ENCODE data around the gene CLDN6. TPM values are rescaled to one million over a fixed set of nuclear protein-coding genes. Genes with fewer than 3 reads are reported as not detected.

Gene CLDN6
- total and polyA plus RNA-seq, 12 donors: 0.46 to 0.47 TPM; not detected in 10

DNA sequence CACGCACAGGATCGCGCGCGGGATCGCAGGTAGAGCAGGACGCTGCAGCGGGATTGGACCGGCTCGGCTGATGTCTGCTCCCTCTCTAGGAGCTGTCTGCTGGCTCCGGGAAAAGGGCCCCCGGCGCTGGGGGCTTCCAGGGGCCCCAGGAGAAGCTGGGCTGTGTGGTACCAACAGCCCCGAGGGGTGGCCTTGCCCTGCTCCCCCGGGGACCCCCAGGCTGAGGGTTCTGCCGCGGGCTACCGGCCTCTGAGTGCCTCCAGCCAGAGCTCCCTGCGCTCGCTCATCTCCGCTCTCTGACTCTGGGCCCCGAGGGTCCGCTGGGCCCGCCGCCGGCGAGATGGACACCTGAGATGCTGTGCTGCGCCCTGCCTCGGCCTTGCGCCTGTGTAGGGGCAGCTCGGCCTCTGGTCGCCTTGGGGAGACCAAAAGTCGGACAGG is 50.2 kb downstream of the CLDN6 start:
- DNase-seq: peak in 1 of 7 donors; percentile 26
- WGBS, 4 donors: 55 to 62% (median 58%) methylated on average over 10 to 33 of the region's 33 CpGs
- H3K27ac ChIP-seq: no peak overlapping the region
- H3K9me3 ChIP-seq (replicated peaks in 1 of 3): no peaks in the 10 kb centered on the region
- H3K27me3 ChIP-seq: peaks cover 54% of the 10 kb centered on the region
- H3K4me1 ChIP-seq (replicated peaks in 1 of 2): peaks cover 24 to 41% of the 10 kb centered on the region in 2 donors
- no peak overlapping the region for H3K4me3 ChIP-seq
- no peak for TF ChIP-seq POLR2A (IDR thresholded peaks at IDR 0.05)
- TF ChIP-seq, protein P1, sequence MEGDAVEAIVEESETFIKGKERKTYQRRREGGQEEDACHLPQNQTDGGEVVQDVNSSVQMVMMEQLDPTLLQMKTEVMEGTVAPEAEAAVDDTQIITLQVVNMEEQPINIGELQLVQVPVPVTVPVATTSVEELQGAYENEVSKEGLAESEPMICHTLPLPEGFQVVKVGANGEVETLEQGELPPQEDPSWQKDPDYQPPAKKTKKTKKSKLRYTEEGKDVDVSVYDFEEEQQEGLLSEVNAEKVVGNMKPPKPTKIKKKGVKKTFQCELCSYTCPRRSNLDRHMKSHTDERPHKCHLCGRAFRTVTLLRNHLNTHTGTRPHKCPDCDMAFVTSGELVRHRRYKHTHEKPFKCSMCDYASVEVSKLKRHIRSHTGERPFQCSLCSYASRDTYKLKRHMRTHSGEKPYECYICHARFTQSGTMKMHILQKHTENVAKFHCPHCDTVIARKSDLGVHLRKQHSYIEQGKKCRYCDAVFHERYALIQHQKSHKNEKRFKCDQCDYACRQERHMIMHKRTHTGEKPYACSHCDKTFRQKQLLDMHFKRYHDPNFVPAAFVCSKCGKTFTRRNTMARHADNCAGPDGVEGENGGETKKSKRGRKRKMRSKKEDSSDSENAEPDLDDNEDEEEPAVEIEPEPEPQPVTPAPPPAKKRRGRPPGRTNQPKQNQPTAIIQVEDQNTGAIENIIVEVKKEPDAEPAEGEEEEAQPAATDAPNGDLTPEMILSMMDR (IDR thresholded peaks at IDR 0.05): no peak
- intact Hi-C loops (cut with DNase I): no loop called here
- no peaks in the 10 kb centered on the region for H3K36me3 ChIP-seq (replicated peaks in 1 of 2)

DNA sequence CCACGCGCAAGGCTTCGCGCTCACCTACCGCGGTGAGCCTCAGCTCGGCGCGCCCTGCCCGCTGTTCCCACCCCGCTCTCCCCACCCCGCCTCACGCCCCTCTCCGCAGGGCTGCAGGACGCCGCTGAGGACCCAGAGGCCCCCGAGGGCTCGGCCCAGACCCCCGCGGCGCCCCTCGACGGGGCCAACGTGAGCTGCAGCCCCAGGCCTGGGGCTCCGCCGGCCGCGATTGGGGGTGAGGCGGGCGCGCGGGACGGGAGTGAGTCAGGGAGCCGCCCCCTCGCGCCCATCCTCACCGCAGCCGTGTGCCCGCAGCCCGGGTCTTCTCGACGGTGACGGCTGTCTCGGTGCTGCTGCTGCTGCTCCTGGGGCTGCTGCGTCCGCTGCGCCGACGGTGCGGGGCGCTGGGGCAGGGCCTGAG is 50.8 kb downstream of the CLDN6 start:
- Histone ChIP-seq H3K9me3 (replicated peaks in 1 of 3) (no peaks in the 10 kb centered on the region), H3K4me1 (replicated peaks in 1 of 2) (peaks cover 24 to 41% of the 10 kb centered on the region in 2 donors), H3K27ac (no peak overlapping the region), H3K27me3 (peaks cover 58% of the 10 kb centered on the region), H3K36me3 (replicated peaks in 1 of 2) (no peaks in the 10 kb centered on the region), H3K4me3 (no peak overlapping the region)
- TF ChIP-seq, protein P1 (IDR thresholded peaks at IDR 0.05): no peak
- TF ChIP-seq POLR2A (IDR thresholded peaks at IDR 0.05): no peak
- no peak for DNase-seq
- 16 to 33% (median 17%) methylated on average over 3 to 51 of the region's 51 CpGs; no CpG with 5 or more reads in 1 of the 4 donors for WGBS, 4 donors
- intact Hi-C loops (cut with DNase I): no loop called here

DNA sequence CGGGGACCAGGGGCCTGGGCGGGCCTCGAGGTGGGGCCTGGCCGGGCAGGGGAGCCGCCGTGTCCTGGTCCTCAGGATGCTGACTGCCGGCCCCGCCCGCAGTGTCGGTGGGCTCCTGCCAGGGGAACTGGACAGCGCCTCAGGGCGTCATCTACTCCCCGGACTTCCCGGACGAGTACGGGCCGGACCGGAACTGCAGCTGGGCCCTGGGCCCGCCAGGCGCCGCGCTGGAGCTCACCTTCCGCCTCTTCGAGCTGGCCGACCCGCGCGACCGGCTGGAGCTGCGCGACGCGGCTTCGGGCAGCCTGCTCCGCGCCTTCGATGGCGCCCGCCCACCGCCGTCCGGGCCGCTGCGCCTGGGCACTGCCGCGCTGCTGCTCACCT is 51.2 kb downstream of the CLDN6 start:
- Histone ChIP-seq H3K27me3 (peaks cover 62% of the 10 kb centered on the region), H3K4me3 (no peak overlapping the region), H3K27ac (no peak overlapping the region)

DNA sequence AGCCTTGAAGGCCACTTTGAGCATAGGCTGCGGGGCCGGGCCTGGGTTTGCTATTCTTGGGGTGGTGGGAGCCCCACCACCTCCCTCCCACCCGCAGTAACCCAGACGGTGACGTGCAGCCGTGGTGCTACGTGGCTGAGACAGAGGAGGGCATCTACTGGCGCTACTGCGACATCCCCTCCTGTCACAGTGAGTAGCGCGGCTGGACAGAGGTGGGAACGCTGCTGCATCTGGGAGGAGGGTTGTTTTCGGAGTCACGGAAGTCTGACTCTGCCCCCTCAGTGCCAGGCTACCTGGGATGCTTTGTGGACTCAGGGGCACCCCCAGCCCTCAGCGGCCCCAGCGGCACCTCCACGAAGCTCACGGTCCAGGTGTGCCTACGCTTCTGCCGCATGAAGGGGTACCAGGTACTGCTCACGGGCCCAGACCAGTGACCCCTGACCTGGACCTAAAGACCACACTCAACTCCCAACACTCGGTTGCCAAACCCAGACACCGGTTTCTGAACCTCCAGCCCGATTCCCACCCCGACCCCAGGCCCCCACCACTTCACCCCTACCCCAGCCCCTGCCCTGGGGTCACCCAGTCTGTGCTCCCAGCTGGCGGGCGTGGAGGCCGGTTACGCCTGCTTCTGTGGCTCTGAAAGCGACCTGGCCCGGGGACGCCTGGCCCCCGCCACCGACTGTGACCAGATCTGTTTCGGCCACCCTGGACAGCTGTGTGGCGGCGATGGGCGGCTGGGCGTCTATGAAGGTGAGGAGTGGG is 51.8 kb downstream of the CLDN6 start:
- H3K9me3 ChIP-seq (replicated peaks in 1 of 3): no peaks in the 10 kb centered on the region
- peaks cover 66% of the 10 kb centered on the region for H3K27me3 ChIP-seq
- intact Hi-C loops (cut with DNase I): no loop called here
- H3K4me1 ChIP-seq (replicated peaks in 1 of 2): peaks cover 24 to 41% of the 10 kb centered on the region in 2 donors
- H3K27ac ChIP-seq: no peak overlapping the region
- DNase-seq: peak in 1 of 7 donors; percentile 14
- no peak for TF ChIP-seq POLR2A (IDR thresholded peaks at IDR 0.05)
- TF ChIP-seq, protein P1 (IDR thresholded peaks at IDR 0.05): no peak
- no peaks in the 10 kb centered on the region for H3K36me3 ChIP-seq (replicated peaks in 1 of 2)
- no peak overlapping the region for H3K4me3 ChIP-seq
- 63 to 67% (median 65%) methylated on average over 10 to 39 of the region's 39 CpGs for WGBS, 4 donors

More for the DNA sequence above, 51.2 kb downstream of the CLDN6 start:
- no peaks in the 10 kb centered on the region for H3K9me3 ChIP-seq (replicated peaks in 1 of 3)
- intact Hi-C loops (cut with DNase I): no loop called here
- peaks cover 24 to 41% of the 10 kb centered on the region in 2 donors for H3K4me1 ChIP-seq (replicated peaks in 1 of 2)
- no peak for TF ChIP-seq POLR2A (IDR thresholded peaks at IDR 0.05)
- TF ChIP-seq, protein P1 (IDR thresholded peaks at IDR 0.05): no peak
- no peaks in the 10 kb centered on the region for H3K36me3 ChIP-seq (replicated peaks in 1 of 2)
- DNase-seq: peak in 2 of 7 donors; percentile 24 to 26
- 12 to 25% (median 18%) methylated on average over 2 to 46 of the region's 46 CpGs for WGBS, 4 donors

Small RNAs within 50 kb of the gene (small RNA-seq; reads per million reads assigned to genes)
- gene LINC00514: 0 reads per million in 2 donors

Other genes starting within 250 kb of the CLDN6 start
- 100 to 1,000 TPM in 8 of 9 donors, 10 to 100 TPM in 1; 98.2 to 730 (median 323) TPM for gene ELOB, start 240.9 kb downstream of the CLDN6 start, total RNA-seq
- 1,000 to 10,000 TPM in 1 of 3 donors, 100 to 1,000 TPM in 1, 10 to 100 TPM in 1; 72.7 to 1,030 (median 891) TPM for gene ELOB, start 240.9 kb downstream of the CLDN6 start, polyA plus RNA-seq
- gene PRSS33, start 230.6 kb downstream of the CLDN6 start, total RNA-seq: not detected
- gene PRSS33, start 230.6 kb downstream of the CLDN6 start, polyA plus RNA-seq: not detected
- not detected for gene PRSS41, start 219.7 kb downstream of the CLDN6 start, total RNA-seq
- gene PRSS41, start 219.7 kb downstream of the CLDN6 start, polyA plus RNA-seq: not detected
- under 1 TPM in 3 of 9 donors, not detected in 6; 0.72 to 0.88 (median 0.83) TPM for gene PRSS21, start 200.9 kb downstream of the CLDN6 start, total RNA-seq
- 1 to 10 TPM in 1 of 3 donors, under 1 TPM in 2; 0.20 to 2.6 (median 0.98) TPM for gene PRSS21, start 200.9 kb downstream of the CLDN6 start, polyA plus RNA-seq
- gene ZG16B, start 187.9 kb downstream of the CLDN6 start, total RNA-seq: 100 to 1,000 TPM in 1 of 9 donors, 1 to 10 TPM in 3, under 1 TPM in 3, not detected in 2; 0.41 to 119 (median 1.2) TPM
- gene ZG16B, start 187.9 kb downstream of the CLDN6 start, polyA plus RNA-seq: under 1 TPM in 2 of 3 donors, not detected in 1; 0.35 to 0.81 TPM
- gene PRSS22, start 160.0 kb downstream of the CLDN6 start, total RNA-seq: under 1 TPM in 2 of 9 donors, not detected in 7; 0.32 to 0.41 TPM
- under 1 TPM in 1 of 3 donors, not detected in 2; 0.07 TPM for gene PRSS22, start 160.0 kb downstream of the CLDN6 start, polyA plus RNA-seq
- gene FLYWCH2, start 135.0 kb downstream of the CLDN6 start, total RNA-seq: 100 to 1,000 TPM in 4 of 9 donors, 10 to 100 TPM in 5; 28.8 to 232 (median 69.9) TPM
- 10 to 100 TPM; 16.7 to 87.1 (median 49.5) TPM for gene FLYWCH2, start 135.0 kb downstream of the CLDN6 start, polyA plus RNA-seq
- 10 to 100 TPM; 13.6 to 89.8 (median 46.4) TPM for gene FLYWCH1, start 106.3 kb downstream of the CLDN6 start, total RNA-seq
- 10 to 100 TPM in 2 of 3 donors, 1 to 10 TPM in 1; 3.3 to 79.7 (median 55.6) TPM for gene FLYWCH1, start 106.3 kb downstream of the CLDN6 start, polyA plus RNA-seq
- not detected for gene KREMEN2, start 53.9 kb downstream of the CLDN6 start, total RNA-seq
- not detected for gene KREMEN2, start 53.9 kb downstream of the CLDN6 start, polyA plus RNA-seq
- gene PAQR4, start 48.8 kb downstream of the CLDN6 start, total RNA-seq: 10 to 100 TPM in 7 of 9 donors, 1 to 10 TPM in 2; 7.4 to 17.0 (median 13.2) TPM
- gene PAQR4, start 48.8 kb downstream of the CLDN6 start, polyA plus RNA-seq: 10 to 100 TPM in 1 of 3 donors, 1 to 10 TPM in 2; 4.1 to 14.6 (median 8.1) TPM
- 1 to 10 TPM in 8 of 9 donors, under 1 TPM in 1; 0.46 to 7.0 (median 2.9) TPM for gene PKMYT1, start 37.7 kb downstream of the CLDN6 start, total RNA-seq
- 1 to 10 TPM; 1.0 to 3.7 (median 2.0) TPM for gene PKMYT1, start 37.7 kb downstream of the CLDN6 start, polyA plus RNA-seq
- under 1 TPM in 2 of 9 donors, not detected in 7; 0.28 to 0.31 TPM for gene CLDN9, start 5.3 kb downstream of the CLDN6 start, total RNA-seq
- gene CLDN9, start 5.3 kb downstream of the CLDN6 start, polyA plus RNA-seq: 1 to 10 TPM in 1 of 3 donors, under 1 TPM in 1, not detected in 1; 0.34 to 1.4 TPM
- gene TNFRSF12A, start 2.2 kb upstream of the CLDN6 start, total RNA-seq: 100 to 1,000 TPM in 2 of 9 donors, 10 to 100 TPM in 6, 1 to 10 TPM in 1; 8.8 to 175 (median 42.5) TPM
- gene TNFRSF12A, start 2.2 kb upstream of the CLDN6 start, polyA plus RNA-seq: 100 to 1,000 TPM in 1 of 3 donors, 10 to 100 TPM in 2; 41.8 to 124 (median 60.9) TPM
- gene HCFC1R1, start 5.8 kb upstream of the CLDN6 start, total RNA-seq: 100 to 1,000 TPM in 1 of 9 donors, 10 to 100 TPM in 8; 35.4 to 138 (median 62.7) TPM
- 100 to 1,000 TPM in 2 of 3 donors, 10 to 100 TPM in 1; 29.7 to 609 (median 462) TPM for gene HCFC1R1, start 5.8 kb upstream of the CLDN6 start, polyA plus RNA-seq
- 10 to 100 TPM; 14.9 to 24.3 (median 17.3) TPM for gene THOC6, start 5.9 kb upstream of the CLDN6 start, total RNA-seq
- 100 to 1,000 TPM in 1 of 3 donors, 10 to 100 TPM in 1, 1 to 10 TPM in 1; 9.0 to 107 (median 78.6) TPM for gene THOC6, start 5.9 kb upstream of the CLDN6 start, polyA plus RNA-seq
- gene BICDL2, start 18.8 kb upstream of the CLDN6 start, total RNA-seq: under 1 TPM in 2 of 9 donors, not detected in 7; 0.14 to 0.31 TPM
- under 1 TPM in 2 of 3 donors, not detected in 1; 0.20 to 0.24 TPM for gene BICDL2, start 18.8 kb upstream of the CLDN6 start, polyA plus RNA-seq
- under 1 TPM in 8 of 9 donors, not detected in 1; 0.11 to 0.65 (median 0.35) TPM for gene MMP25, start 28.4 kb upstream of the CLDN6 start, total RNA-seq
- gene MMP25, start 28.4 kb upstream of the CLDN6 start, polyA plus RNA-seq: 1 to 10 TPM in 1 of 3 donors, under 1 TPM in 2; 0.09 to 3.1 (median 0.47) TPM
- 100 to 1,000 TPM in 1 of 9 donors, 10 to 100 TPM in 6, 1 to 10 TPM in 2; 3.9 to 106 (median 22.0) TPM for gene IL32, start 47.5 kb upstream of the CLDN6 start, total RNA-seq
- gene IL32, start 47.5 kb upstream of the CLDN6 start, polyA plus RNA-seq: 100 to 1,000 TPM in 2 of 3 donors, 10 to 100 TPM in 1; 19.9 to 127 (median 118) TPM
- under 1 TPM in 3 of 9 donors, not detected in 6; 0.11 to 0.50 (median 0.15) TPM for gene ZSCAN10, start 81.1 kb upstream of the CLDN6 start, total RNA-seq
- under 1 TPM in 1 of 3 donors, not detected in 2; 0.13 TPM for gene ZSCAN10, start 81.1 kb upstream of the CLDN6 start, polyA plus RNA-seq
- gene ZNF205, start 94.4 kb upstream of the CLDN6 start, total RNA-seq: 10 to 100 TPM in 8 of 9 donors, 1 to 10 TPM in 1; 6.3 to 25.5 (median 13.3) TPM
- 10 to 100 TPM in 2 of 3 donors, 1 to 10 TPM in 1; 3.8 to 86.1 (median 33.9) TPM for gene ZNF205, start 94.4 kb upstream of the CLDN6 start, polyA plus RNA-seq
- gene ZNF213, start 116.8 kb upstream of the CLDN6 start, total RNA-seq: 10 to 100 TPM in 7 of 9 donors, 1 to 10 TPM in 2; 2.6 to 19.3 (median 12.6) TPM
- 10 to 100 TPM in 2 of 3 donors, 1 to 10 TPM in 1; 4.2 to 19.5 (median 10.4) TPM for gene ZNF213, start 116.8 kb upstream of the CLDN6 start, polyA plus RNA-seq
- gene OR1F1, start 170.0 kb upstream of the CLDN6 start, total RNA-seq: not detected
- not detected for gene OR1F1, start 170.0 kb upstream of the CLDN6 start, polyA plus RNA-seq
- gene ZNF200, start 217.0 kb upstream of the CLDN6 start, total RNA-seq: 10 to 100 TPM in 3 of 9 donors, 1 to 10 TPM in 6; 4.4 to 15.4 (median 8.6) TPM
- gene ZNF200, start 217.0 kb upstream of the CLDN6 start, polyA plus RNA-seq: 1 to 10 TPM; 5.4 to 7.8 (median 6.2) TPM
- gene MEFV, start 238.4 kb upstream of the CLDN6 start, total RNA-seq: 1 to 10 TPM in 8 of 9 donors, under 1 TPM in 1; 0.39 to 7.8 (median 4.1) TPM
- gene MEFV, start 238.4 kb upstream of the CLDN6 start, polyA plus RNA-seq: under 1 TPM; 0.40 to 0.72 (median 0.71) TPM

Data from adrenal gland (tissue), 12 donors.